GM19324 (cell line): ENCODE data around the gene PIEZO1.
A peak's percentile ranks its signal among the peaks of the same experiment; 100 is the strongest.
"Not testable (repeated sequence)": the region's sequence is repeated elsewhere in the genome, so short reads cannot be mapped to it uniquely, and the experiment has no call there.

Experiments
- ATAC-seq: cut with Tn5 transposase; IDR thresholded peaks from one replicate; pipeline ENCODE4 v1.9.1; 2021; ENCODE audit warnings: mild to moderate bottlenecking, moderate library complexity; ENCODE audit not compliant: unreplicated experiment, low FRiP score

The PIEZO1 gene

GRCh38 chr16:88784074-88784855 lies 755 bp downstream of the PIEZO1 start:
- ATAC-seq, result peak; percentile 18

- no peak for ATAC-seq
Measured at GRCh38 chr16:88783391-88784073, 1.5 kb downstream of the PIEZO1 start.

GRCh38 chr16:88782454-88783390 lies 2.3 kb downstream of the PIEZO1 start:
- ATAC-seq, result no peak

- no peak for ATAC-seq
Measured at GRCh38 chr16:88781140-88782077, 3.6 kb downstream of the PIEZO1 start.

- no peak for ATAC-seq
Measured at GRCh38 chr16:88780142-88781062, 4.6 kb downstream of the PIEZO1 start.

- ATAC-seq, result no peak
Measured at GRCh38 chr16:88779406-88780141, 5.4 kb downstream of the PIEZO1 start.

GRCh38 chr16:88778541-88779065 lies 6.4 kb downstream of the PIEZO1 start:
- ATAC-seq, result no peak

- no peak for ATAC-seq
Measured at GRCh38 chr16:88778271-88778525, 6.8 kb downstream of the PIEZO1 start.

- ATAC-seq, result no peak
Measured at GRCh38 chr16:88777471-88778270, 7.3 kb downstream of the PIEZO1 start.

- ATAC-seq, result no peak
Measured at GRCh38 chr16:88775825-88776224, 9.2 kb downstream of the PIEZO1 start.

- no peak for ATAC-seq
Measured at GRCh38 chr16:88774544-88775393, 10.3 kb downstream of the PIEZO1 start.

- no peak for ATAC-seq
Measured at GRCh38 chr16:88773812-88774291, 11.2 kb downstream of the PIEZO1 start.

GRCh38 chr16:88772871-88773811 lies 11.9 kb downstream of the PIEZO1 start:
- no peak for ATAC-seq

GRCh38 chr16:88771781-88772180 lies 13.2 kb downstream of the PIEZO1 start:
- ATAC-seq, result not testable (repeated sequence)

- no peak for ATAC-seq
Measured at GRCh38 chr16:88771294-88771772, 13.7 kb downstream of the PIEZO1 start.
